A673 (cell line): ENCODE measurements around the gene IFFO2.

Source experiments
- EZH2 ChIP-seq: fragments of 200-600 bp; sonication (generic); IDR thresholded peaks from 2 replicates; pipeline ENCODE4 v1.6.1; 2017; ENCODE audit warnings: borderline replicate concordance, low read depth, mild to moderate bottlenecking, mixed read lengths, antibody characterized with exemption, low read length; ENCODE audit not compliant: poor library complexity, severe bottlenecking
- TF ChIP-seq, protein P1 (sequence below): fragments of 300-800, 200-600 bp; sonication (generic); conservative IDR thresholded peaks from 2 replicates; pipeline ENCODE4 v1.5.1; 2017; ENCODE audit warnings: low read depth, mild to moderate bottlenecking, antibody characterized with exemption, low read length, moderate library complexity, mixed read lengths

DNA sequence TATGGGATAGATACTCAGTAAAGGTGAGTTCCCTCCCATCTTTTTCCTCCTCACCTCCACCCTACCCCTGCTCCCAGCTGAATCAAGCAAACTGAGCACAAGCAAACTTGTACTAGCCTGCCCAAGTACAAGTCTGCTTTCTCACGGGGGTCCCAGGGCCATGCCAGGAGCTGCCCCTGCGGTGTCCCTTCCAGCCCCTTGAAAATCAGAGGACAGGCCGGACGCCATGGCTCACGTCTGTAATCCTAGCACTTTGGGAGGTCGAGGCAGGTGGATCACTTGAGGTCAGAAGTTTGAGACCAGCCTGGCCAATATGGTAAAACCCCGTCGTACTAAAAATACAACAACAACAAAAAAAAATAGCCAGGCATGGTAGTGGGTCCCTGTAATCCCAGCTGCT is 17.5 kb upstream of the IFFO2 start:
- TF ChIP-seq, protein P1, sequence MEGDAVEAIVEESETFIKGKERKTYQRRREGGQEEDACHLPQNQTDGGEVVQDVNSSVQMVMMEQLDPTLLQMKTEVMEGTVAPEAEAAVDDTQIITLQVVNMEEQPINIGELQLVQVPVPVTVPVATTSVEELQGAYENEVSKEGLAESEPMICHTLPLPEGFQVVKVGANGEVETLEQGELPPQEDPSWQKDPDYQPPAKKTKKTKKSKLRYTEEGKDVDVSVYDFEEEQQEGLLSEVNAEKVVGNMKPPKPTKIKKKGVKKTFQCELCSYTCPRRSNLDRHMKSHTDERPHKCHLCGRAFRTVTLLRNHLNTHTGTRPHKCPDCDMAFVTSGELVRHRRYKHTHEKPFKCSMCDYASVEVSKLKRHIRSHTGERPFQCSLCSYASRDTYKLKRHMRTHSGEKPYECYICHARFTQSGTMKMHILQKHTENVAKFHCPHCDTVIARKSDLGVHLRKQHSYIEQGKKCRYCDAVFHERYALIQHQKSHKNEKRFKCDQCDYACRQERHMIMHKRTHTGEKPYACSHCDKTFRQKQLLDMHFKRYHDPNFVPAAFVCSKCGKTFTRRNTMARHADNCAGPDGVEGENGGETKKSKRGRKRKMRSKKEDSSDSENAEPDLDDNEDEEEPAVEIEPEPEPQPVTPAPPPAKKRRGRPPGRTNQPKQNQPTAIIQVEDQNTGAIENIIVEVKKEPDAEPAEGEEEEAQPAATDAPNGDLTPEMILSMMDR = no peak
- TF ChIP-seq EZH2 = no peak
